HG03095 (cell line): ENCODE data around the gene SLC44A5.
"Not testable (repeated sequence)": the region's sequence is repeated elsewhere in the genome, so short reads cannot be mapped to it uniquely, and the experiment has no call there.

ENCODE experiments used
- ATAC-seq: cut with Tn5 transposase; IDR thresholded peaks from one replicate; pipeline ENCODE4 v1.9.1; 2021; ENCODE audit warnings: moderate library complexity; ENCODE audit not compliant: unreplicated experiment

SLC44A5 gene

DNA sequence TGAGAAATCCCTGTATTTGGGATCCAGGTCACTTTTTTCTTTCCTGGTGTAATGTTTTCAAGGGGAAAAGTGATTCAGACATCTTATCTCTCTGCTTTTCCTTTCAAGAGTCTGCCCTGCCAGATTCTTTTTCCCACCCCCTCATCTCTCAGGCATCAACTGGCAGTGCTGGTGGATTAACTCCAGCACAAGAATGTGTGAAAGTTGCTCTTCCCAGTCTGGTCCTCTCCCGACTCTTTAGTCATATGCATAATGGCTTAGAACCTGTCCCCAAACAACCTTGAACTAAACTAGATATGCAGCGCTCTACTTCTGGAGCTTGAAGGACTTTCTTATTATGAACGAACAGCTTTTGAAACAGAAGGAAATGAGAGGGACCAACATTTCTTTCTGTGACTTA lies 88.5 kb downstream of the SLC44A5 start:
- ATAC-seq: no peak

DNA sequence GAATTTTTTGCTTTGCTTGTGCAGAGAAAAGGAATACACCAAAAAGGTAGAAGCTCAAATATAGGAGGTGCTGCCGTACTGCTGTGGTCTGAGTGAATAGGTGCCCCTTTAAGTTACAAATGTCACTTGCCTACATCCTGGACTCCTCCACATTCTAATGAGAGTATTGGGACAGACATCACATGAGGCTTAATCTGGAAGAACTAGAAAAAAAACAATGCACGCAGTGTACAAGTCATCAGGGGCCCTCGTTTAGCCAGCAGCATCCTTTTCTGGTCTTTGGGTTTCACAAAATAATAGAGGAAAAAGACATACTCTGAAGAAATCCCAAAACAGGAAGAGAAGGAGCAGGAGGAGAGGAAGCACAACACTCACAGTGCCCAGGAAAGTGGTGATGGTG lies 89.3 kb downstream of the SLC44A5 start:
- ATAC-seq: no peak

DNA sequence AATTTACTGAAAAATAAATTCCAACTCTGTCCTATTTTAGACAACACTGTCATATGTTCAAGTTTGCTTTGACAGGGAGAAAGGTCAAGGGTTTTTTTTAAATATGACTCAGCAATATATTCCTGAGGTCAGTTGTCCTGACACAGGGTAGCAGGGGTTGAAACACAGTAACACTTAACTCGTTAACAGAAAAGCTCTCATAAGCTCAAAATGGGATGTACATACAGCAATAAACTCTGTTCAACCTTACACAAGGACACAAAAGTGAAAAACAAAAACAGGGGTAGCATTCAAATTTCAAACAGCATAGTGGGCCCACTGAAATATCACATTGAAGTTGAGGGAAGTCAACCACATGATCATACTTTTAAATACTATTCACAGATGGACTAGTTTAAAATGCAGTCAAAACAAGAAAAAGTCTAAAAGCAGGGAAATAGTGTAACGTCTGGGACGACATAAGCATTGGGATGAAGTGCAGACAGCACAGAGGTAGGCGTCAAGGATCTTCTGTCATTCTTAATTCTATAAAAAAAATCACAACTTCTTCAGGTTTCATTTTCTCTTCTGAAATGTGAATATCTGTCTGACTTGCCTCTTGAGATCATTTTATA lies 89.9 kb downstream of the SLC44A5 start:
- ATAC-seq: no peak

DNA sequence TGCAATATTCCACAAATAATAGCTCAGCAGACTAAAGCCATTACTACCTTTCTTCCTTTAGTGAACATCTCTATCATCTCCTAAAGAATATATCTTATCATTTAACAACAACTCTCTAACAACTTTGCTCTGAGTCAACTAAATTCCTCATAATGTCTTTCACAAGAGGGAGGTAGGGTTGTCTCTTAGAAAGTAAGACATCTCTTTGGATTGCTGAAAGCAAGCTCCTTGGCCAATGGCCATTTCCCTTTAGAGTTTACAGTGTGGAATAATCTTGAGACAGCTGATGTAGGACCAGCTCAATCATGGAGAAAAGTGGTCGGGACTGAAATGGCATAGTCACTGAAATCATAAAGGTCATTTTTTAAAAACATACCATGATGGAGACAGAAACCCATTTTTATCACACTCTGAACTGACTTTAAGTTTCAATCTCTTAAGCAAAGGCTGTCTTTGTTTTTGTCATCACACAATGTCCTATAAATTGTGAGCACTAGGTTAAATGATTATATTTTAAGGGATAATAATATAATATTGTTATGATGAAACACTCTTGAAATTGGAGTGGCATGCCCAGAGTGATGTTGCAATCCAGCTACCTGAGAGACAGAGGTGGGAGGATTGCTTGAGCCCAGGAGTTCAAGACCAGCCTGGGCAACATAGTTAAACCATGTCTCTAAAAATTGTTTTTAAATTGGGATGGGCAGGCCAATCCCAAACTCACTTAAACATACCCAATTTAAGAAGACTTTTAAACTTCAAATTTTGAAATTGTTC lies 91.1 kb downstream of the SLC44A5 start:
- no peak for ATAC-seq

DNA sequence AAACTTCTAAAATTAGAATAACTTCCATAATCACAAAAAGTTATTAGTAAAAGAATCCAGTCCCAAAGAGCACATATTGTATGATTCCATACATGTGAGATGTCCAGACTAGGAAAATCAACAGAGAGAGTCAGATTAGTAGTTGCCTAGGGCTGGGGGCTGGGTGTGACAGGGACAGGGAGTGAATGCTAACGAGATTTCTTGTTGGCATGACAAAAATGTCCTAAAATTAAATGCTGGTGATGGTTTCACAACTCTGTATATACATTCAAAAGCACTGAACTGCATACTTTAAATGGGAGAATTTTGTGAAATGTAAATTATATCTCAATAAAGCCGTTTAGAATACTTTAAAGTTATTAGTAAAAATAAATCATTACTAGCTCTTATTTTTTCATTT lies 92.2 kb downstream of the SLC44A5 start:
- no peak for ATAC-seq

DNA sequence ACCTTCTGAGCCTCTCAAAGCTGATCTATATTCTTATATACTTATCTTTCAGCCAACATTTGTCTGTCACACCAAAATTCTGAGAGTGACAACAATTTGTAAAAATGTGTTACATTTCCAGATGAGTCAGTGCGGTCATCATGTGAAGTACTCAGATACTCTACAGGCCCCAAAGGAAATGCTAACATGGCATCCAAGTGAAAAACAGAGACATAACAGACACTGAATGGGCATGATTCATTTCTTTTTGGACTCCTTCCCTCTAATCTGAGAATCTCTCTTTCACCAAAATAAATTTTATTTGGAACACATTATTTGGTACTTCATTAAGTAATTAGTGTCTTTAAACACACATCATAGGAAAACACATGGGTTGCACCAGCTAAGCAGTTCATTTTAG lies 96.6 kb downstream of the SLC44A5 start:
- no peak for ATAC-seq

DNA sequence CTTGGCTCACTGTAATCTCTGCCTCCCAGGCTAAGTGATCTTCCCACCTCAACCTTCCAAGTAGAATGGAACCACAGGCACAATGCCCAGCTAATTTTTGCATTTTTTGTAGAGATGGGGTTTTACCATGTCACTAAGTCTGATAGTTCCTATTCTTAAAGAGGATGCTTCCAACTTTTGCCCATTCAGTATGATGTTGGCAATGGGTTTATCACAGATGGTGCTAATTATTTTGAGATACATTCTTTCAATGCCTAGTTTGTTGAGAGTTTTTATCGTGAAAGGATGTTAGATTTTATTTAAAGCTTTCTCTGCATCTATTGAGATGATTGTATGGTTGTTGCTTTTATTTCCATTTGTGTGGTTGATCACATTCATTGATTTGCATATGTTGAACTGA lies 103.9 kb downstream of the SLC44A5 start:
- no peak for ATAC-seq

DNA sequence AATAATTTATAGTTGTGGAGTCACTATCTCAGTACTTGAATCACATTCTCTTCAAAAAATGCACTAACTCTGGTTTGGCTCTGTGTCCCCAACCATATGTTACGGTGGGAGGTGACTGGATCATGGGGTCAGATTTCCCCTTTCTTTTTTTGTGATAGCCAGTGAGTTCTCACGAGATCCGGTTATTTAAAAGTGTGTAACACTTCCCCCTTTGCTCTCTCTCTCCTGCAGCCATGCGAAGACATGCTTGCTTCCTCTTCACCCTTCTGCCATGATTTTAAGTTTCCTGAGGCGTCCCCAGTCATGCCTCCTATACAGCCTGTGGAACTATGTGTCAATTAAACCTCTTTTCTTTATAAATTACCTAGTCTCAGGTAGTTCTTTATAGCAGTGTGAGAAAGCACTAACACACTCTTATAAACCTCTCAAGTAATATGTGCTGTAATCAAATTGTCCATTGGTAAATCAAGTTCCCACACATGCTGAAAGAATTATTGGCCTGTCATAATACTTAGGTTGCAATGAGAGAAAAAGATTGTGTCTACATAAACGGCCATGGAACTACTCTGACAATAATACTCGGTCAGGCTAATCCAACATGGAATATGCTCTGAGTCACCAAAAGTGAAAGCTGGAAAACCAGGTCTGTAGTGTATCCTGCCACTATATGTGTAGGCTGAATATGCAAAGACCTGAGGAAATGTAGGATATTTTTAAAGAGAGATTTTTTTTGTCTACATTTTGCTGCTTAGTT lies 107.5 kb downstream of the SLC44A5 start:
- ATAC-seq: no peak

DNA sequence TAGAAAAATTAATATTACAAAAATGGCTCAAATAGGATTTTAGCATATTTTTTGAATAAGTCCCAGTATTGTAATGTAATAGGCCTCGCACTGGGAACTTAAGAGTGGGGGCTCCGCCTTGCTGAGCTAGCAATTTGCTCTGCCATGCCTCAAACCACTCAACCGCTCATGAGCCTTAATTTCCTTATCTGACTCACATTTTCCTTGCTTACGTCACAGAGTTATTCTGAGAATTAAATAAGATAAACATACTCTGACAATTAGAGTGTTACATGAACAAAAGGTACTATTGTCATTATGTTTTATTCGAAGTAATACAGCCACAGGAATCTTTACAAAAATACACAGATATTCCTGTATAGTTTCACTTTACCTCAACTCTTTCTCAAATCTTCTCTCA lies 108.1 kb downstream of the SLC44A5 start:
- no peak for ATAC-seq

DNA sequence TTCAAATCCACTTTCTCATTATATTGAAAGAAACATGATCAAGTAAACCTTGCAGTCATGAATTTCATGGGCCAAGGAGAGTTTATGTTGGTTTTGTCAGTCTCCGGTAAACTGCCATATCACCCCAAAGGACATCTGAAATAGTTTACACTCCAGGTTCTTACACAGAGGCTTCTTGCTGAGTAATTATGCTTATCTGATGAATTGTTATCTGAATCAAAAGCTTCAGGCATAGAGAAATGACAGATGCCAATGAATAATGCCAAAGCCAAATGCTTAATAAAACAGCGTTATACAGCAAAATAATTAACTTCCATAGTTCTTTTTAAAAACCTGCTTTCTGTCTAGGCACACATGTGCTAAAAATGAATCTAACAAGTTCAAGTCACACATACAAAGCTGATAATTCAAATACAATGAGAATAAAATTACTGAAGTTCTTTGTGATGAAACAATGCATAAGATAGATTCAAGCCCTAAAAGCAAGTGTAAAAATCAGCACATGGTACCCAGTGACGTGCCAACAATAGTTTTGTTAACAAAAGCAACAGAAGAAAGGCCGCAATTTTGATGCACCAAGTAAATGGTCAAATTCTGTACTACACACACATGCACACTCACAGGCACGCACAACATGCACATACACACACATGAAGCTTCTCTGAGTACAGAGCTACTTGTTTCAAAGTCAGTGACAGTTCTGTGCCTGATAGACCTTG lies 109.2 kb downstream of the SLC44A5 start:
- no peak for ATAC-seq

DNA sequence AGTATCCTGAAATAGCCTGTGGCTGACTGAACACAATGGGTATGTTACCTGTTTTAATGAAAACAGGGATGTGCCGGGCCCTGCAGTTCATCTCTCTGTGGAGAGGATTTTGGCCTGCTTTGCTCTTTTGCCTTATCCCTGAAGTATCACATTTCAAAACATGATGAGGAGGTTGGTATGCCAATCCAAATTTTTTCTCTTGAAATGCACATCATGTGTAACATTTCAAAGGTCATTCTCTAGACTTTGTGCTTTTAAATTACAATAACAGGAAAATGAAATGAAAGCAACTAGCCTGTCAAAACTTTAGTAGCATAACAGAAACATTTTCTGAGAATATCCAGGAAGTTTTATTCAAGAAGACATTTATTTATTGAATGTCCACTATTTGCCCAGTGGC lies 118.9 kb downstream of the SLC44A5 start:
- no peak for ATAC-seq

DNA sequence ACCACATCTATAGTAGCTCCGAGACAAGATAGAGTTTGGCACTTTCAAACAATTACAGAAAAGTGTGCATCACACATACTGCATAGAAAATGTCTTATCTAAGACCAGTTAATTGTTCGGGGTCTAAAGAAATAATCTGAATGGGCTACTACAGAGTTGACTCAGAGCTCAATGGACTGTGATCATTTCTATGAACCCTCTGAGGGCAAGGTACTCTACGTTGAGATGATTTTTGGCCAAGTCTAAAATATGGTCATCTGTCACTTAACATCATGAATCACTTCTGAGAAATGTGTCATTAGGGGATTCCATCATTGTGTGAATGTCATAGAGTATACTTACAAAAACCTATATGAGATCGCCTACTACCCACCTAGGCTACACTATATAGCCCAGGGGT lies 123.5 kb downstream of the SLC44A5 start:
- no peak for ATAC-seq

DNA sequence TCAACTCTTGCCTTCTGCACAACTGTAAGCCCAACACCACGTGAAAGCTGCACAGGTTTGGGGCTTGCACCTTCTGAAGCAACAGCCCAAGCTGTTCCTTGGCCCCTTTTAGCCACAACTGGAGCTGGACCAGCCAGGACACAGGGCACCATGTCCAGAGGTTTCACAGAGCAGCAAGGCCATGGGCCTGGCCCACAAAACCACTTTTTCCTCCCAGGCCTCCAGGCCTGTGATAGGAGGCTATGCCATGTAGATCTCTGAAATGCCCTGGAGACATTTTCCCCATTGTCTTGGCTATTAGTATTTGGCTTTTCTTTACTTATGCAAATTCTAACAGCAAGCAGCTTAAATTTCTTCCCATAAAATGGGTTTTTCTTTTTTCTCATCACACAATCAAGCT lies 126.1 kb downstream of the SLC44A5 start:
- no peak for ATAC-seq

DNA sequence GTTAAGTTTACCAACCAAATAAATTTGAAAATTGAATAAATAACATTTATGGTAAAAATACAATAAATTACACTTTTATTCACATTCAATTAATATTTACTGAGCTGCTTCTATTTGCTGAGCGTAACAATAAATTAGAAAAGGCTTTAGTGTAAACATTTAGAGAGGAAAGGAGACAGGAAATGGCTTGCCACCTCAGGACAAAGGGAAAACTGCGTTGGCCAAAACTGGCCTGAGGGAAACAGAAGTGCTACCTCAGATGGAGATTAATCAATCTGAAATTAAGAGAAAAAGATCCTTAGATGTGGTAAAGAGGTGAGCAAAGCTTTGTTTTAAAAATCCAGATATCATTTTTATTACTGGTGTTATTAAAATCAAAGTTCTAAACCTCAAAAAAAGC lies 128.0 kb downstream of the SLC44A5 start:
- ATAC-seq: no peak

DNA sequence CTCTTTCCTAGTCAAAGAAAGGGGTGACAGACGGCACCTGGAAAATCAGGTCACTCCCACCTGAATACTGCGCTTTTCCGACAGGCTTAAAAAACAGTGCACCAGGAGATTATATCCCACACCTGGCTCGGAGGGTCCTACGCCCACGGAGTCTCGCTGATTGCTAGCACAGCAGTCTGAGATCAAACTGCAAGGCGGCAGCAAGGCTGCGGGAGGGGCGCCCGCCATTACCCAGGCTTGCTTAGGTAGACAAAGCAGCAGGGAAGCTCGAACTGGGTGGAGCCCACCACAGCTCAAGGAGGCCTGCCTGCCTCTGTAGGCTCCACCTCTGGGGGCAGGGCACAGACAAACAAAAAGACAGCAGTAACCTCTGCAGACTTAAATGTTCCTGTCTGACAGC lies 134.4 kb downstream of the SLC44A5 start:
- not testable (repeated sequence) for ATAC-seq

DNA sequence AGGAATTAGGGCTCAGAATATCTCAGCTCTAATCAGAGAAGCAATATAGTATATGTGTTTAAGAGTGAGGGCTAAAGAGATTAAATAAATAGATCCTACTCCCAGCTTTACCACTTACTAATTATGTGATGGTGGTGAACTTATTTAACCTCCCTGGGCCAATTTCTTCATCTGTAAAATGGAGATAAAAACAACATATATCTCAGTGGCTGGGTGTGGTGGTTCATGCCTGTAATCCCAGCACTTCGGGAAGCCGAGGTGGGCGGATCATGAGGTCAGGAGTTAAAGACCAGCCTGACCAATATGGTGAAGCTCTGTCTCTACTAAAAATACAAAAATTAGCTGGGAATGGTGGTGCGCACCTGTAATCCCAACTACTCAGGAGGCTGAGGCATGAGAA lies 135.2 kb downstream of the SLC44A5 start:
- no peak for ATAC-seq

DNA sequence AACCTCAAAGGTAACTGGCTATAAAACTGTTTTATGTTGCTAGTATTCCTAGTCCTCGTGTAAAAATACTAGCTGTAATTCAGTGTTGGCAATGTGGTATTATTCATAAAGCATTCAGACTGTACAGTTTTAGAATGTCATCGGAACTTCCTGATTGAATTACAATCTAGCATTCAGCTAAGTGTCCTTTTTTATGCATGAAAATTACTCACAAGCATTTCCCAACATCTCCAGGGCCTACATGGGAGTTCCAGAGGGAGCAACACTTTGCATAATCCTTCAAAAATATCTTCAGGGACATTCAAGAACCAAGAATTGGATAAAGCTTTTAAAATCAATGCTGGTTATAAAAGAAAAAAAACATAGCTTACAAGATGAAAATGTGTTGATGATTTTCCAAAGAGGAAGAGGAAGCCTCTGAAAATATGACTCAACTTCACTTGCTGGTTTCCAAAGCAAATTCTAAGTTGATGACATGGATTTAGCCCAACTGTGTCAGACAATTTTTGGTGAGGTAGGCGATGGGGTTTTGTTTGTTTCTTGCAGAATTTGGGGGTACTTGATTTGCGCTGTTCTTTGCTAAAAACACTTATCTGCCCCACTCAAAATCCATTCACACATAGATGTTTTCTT lies 137.8 kb downstream of the SLC44A5 start:
- no peak for ATAC-seq

DNA sequence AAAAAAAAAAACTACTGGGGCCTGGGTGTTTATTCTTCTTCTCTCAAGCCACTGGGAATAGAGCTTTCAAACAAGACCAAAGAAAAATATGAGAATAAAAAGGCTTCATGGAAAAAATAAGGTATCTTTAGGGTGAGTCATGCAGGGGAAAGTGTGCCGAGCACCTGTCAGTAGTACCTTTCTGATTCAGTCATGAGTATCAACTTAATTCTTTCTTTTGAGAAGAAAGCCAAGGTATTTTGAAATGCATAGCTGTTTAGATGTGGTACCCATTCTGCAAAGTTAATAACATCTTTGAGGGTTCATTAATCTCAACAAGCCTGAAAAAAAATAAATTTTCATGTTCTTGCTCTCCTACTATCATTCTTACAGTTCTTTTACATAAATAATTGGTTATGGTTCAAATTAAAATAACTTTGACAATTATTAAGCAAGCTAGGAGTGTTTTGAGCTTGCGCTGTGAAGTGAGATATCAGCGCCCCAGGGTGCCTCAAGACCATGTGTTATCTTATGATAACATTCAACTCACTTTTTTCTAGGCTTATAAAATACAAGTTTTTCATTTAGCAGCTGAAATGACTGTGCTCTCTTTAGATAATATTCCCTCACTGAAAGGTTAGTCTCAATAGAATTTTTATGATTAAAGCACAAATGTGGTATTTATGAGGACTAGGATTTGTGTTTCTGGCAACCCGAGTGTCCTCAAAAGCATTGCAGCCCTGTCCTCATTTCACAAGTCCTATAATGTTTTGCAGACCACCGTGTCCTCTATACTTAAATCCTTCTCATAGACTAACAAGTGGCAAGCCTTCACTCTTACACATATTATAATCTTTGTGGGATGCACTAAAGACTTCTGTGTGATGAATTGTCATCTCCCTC lies 138.6 kb downstream of the SLC44A5 start:
- no peak for ATAC-seq

DNA sequence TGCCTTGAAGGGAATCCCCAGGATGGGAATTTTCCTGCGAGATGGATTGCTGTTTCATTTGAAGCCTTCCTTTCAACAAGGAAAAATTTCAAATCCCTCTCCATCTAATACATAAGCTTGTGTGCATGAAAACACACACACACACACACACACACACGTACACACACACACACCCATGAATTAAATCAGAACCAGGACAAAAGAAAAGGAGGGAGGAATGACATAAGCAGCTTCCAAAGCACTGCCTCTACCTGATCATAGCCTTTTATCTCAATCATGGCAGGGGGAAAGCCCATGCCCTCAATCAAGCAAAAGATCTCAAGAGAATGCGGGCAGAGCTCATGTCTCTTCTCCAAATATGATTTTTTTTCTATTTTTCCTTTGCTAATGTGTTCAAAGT lies 139.7 kb downstream of the SLC44A5 start:
- ATAC-seq: no peak

DNA sequence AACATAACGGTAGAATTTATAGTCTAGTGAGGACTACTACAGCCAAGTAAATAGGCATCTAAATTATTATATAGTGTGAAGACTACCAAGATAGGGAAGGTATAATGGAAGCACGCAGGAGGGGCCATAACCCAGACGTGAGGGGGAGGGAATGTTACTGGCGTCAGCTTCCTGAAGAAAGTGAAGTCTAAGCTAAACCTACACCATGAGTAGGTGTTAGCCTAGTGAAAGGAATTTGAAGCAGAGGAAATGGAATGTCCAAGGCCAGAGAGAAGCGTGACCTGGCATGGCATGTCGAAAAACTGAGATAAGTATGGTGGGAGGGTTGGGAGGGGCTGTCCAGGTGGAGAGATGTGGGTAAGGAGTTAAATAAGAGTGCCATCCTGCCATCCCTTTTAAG lies 140.5 kb downstream of the SLC44A5 start:
- ATAC-seq: no peak
